ENCODE results near the gene ADRA2C.

ADRA2C gene

GRCh38 chr4:3787489-3788365 is 21.5 kb downstream of the ADRA2C start:
- TF ChIP-seq JUND (IDR thresholded peaks at IDR 0.05; ENCODE audit: low read depth) = no peak
- DNase-seq (ENCODE audit: low read depth in 1 of 2, low spot score in 1 of 2) = no peak
- in situ Hi-C loops (cut with HindIII; ENCODE audit: low pct_unique_long_range_greater_than_20kb, low sequenced_read_pairs) = no loop called here

DNA sequence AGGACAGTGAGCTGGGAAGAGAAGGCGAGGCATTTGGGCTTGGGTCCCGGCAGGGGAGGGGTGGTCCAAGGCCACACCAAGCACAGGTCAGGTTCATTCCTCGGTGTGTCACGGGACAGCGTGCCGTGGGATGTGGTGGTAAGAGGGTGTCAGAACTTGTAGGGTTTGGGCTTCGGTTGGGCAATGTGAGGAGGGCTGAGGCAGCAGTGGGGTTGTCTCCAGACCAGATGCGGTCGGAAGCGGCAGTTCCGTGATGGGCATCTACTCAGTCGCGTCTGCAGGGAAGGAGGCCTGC is 22.1 kb downstream of the ADRA2C start:
- TF ChIP-seq JUND (IDR thresholded peaks at IDR 0.05; ENCODE audit: low read depth) = no peak
- DNase-seq (ENCODE audit: low read depth in 1 of 2, low spot score in 1 of 2) = no peak
- in situ Hi-C loops (cut with HindIII; ENCODE audit: low pct_unique_long_range_greater_than_20kb, low sequenced_read_pairs) = no loop called here

DNA sequence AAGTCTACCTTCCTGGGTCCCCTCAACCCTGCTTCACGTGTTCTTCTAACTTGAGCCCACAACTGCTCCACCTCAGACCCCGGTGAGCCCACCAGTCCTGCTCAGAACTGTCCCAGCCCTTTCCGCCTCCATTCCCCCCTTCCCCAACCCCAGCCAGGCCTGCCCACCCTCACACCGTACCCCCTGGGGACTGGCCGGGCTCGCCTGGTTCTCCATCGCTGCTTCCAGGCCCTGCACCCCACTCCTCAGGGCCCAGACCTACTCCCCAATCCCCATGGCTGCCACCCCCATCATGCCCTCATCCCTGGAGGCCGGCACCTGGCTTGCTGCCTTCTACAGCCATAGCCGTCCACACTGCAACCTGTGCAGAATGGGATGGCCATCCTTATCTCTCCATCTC is 23.4 kb downstream of the ADRA2C start:
- DNase-seq (ENCODE audit: low read depth in 1 of 2, low spot score in 1 of 2) = no peak
- in situ Hi-C loops (cut with HindIII; ENCODE audit: low pct_unique_long_range_greater_than_20kb, low sequenced_read_pairs) = no loop called here
- no peak for TF ChIP-seq JUND (IDR thresholded peaks at IDR 0.05; ENCODE audit: low read depth)

GRCh38 chr4:3790006-3790561 is 23.9 kb downstream of the ADRA2C start:
- no peak for TF ChIP-seq JUND (IDR thresholded peaks at IDR 0.05; ENCODE audit: low read depth)
- in situ Hi-C loops (cut with HindIII; ENCODE audit: low pct_unique_long_range_greater_than_20kb, low sequenced_read_pairs) = no loop called here

GRCh38 chr4:3791256-3791655 is 25.1 kb downstream of the ADRA2C start:
- TF ChIP-seq JUND (IDR thresholded peaks at IDR 0.05; ENCODE audit: low read depth) = no peak
- DNase-seq (ENCODE audit: low read depth in 1 of 2, low spot score in 1 of 2) = no peak
- in situ Hi-C loops (cut with HindIII; ENCODE audit: low pct_unique_long_range_greater_than_20kb, low sequenced_read_pairs) = no loop called here

More at GRCh38 chr4:3790006-3790561, 23.9 kb downstream of the ADRA2C start:
- DNase-seq (ENCODE audit: low read depth in 1 of 2, low spot score in 1 of 2) = peak in 1 of 2 experiments; percentile 46

- DNase-seq (ENCODE audit: low read depth in 1 of 2, low spot score in 1 of 2) = peak; percentile 82 to 91
- in situ Hi-C loops (cut with HindIII; ENCODE audit: low pct_unique_long_range_greater_than_20kb, low sequenced_read_pairs) = no loop called here
- TF ChIP-seq JUND (IDR thresholded peaks at IDR 0.05; ENCODE audit: low read depth) = no peak
Measured at GRCh38 chr4:3791910-3792542, 25.8 kb downstream of the ADRA2C start.

DNA sequence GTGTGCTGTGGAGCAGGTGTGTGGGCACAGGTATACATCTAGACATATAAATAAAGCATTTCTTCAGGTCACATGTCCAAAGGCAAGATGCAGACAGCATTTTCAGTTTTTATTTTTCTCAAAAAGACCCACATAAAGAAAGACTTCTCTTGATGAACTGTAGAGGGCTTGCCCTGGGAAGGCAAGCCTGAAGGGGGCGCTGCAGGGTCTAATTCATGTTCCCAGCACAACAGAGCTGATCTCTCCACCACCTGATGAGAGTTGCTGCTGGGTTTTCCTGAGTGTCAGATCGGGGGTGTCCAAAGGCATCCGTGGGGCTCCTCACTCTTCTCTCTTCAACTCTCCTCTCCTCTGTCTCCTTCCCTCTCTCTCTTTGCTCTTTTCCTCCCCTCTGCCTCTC is 26.6 kb downstream of the ADRA2C start:
- TF ChIP-seq JUND (IDR thresholded peaks at IDR 0.05; ENCODE audit: low read depth) = no peak
- in situ Hi-C loops (cut with HindIII; ENCODE audit: low pct_unique_long_range_greater_than_20kb, low sequenced_read_pairs) = no loop called here
- no peak for DNase-seq (ENCODE audit: low read depth in 1 of 2, low spot score in 1 of 2)

DNA sequence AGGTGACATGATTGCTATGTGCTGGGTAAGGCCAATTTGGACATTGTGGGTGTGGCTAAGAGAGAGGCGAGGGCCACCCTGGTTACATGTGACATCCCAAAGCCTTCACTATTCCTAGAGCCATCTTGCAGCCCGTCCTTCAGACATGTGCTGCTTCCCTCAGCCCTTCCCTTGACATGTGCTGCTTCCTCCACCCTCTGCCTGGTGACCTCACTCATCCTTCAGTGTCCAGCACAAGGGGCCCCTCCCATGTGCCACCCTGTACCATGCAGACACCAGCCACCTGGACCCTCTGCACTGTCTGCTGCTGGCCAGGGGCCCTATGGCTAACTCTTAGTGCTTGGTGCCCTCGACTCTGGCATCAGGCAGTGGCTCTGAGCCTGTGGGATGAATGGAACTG is 27.4 kb downstream of the ADRA2C start:
- TF ChIP-seq JUND (IDR thresholded peaks at IDR 0.05; ENCODE audit: low read depth) = no peak
- in situ Hi-C loops (cut with HindIII; ENCODE audit: low pct_unique_long_range_greater_than_20kb, low sequenced_read_pairs) = no loop called here
- no peak for DNase-seq (ENCODE audit: low read depth in 1 of 2, low spot score in 1 of 2)

GRCh38 chr4:3796960-3797359 is 30.8 kb downstream of the ADRA2C start:
- TF ChIP-seq JUND (IDR thresholded peaks at IDR 0.05; ENCODE audit: low read depth) = no peak
- in situ Hi-C loops (cut with HindIII; ENCODE audit: low pct_unique_long_range_greater_than_20kb, low sequenced_read_pairs) = no loop called here

DNA sequence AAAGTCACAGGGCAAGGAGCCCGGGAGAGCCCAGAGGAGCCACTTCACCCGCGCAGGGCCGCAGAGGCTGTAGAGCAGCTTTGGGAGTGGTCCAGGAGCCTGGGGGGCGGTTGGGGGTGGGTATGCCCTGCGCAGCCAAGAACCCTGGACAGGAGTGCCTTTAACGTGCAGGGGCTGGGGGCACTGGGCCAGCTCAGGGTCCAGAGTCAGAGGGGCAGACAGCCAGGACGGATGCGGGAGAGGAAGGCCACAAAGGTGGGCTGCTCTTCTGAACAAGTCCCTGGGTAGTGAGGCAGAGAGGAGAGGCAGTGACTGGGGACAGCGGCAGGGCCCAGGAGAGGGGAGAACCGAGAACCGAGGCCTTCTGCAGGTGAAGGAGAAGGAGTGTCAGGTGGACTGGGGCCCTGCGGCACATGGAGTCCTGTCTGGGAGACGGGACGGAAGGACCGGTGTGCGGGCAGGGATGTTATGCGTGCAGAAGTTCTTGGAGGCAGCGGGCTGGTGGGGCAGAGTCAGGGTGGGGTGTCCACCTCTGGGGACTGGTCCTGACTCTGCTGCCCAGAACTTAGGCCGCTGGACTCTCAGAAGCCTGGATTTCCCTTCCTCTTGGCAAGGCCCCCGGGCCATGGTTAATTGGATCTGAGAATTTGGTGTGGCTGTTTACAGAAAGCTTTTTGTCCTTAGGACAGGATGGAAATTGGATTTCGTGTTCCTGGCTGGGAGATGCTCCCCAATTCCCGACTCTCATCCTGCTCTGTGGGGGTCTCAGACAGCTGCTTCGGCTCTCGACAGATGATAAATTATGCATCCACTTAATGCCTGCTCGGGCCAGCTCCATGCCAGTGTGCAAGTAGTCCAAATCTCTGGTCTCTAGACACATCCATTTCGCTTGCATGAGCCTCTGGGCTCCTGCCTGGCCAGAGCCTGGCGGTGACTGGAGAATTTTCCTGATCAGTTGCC is 31.9 kb downstream of the ADRA2C start:
- no peak for TF ChIP-seq JUND (IDR thresholded peaks at IDR 0.05; ENCODE audit: low read depth)
- in situ Hi-C loops (cut with HindIII; ENCODE audit: low pct_unique_long_range_greater_than_20kb, low sequenced_read_pairs) = no loop called here
- DNase-seq (ENCODE audit: low read depth in 1 of 2, low spot score in 1 of 2) = no peak

More at GRCh38 chr4:3796960-3797359, 30.8 kb downstream of the ADRA2C start:
- no peak for DNase-seq (ENCODE audit: low read depth in 1 of 2, low spot score in 1 of 2)

DNA sequence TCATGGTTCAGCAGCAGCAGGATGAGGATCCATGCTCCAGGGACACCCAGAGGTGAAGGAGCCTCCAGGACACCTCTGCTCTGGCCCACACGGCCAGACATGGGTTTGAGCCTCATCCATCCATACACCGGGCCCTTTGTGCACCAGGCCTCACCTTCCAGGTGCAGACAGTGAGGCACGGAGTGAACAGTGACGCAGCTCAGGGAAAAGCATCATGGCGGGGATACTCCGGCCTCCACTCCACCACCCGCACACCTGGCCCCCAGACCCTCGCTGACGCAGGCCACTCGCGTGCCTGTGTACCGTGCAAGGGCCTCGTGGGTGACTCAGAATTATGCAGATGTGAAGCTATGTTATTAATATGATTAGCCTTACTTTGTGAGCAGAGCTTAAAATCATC is 33.3 kb downstream of the ADRA2C start:
- TF ChIP-seq JUND (IDR thresholded peaks at IDR 0.05; ENCODE audit: low read depth) = no peak
- no peak for DNase-seq (ENCODE audit: low read depth in 1 of 2, low spot score in 1 of 2)
- in situ Hi-C loops (cut with HindIII; ENCODE audit: low pct_unique_long_range_greater_than_20kb, low sequenced_read_pairs) = no loop called here

- no peak for TF ChIP-seq JUND (IDR thresholded peaks at IDR 0.05; ENCODE audit: low read depth)
- DNase-seq (ENCODE audit: low read depth in 1 of 2, low spot score in 1 of 2) = no peak
- in situ Hi-C loops (cut with HindIII; ENCODE audit: low pct_unique_long_range_greater_than_20kb, low sequenced_read_pairs) = no loop called here
Measured at GRCh38 chr4:3800351-3800750, 34.2 kb downstream of the ADRA2C start.

All from T47D (cell line).